GM12875 (cell line): ENCODE measurements around the gene ST6GAL1.
"Not testable (repeated sequence)": the region's sequence is repeated elsewhere in the genome, so short reads cannot be mapped to it uniquely, and the experiment has no call there.

Experiments used
- H3K4me3 ChIP-seq: one replicate; pipeline ENCODE4 v1.5.1; 2011; ENCODE audit warnings: low read depth, low read length, control low read depth
- TF ChIP-seq, protein P1 (sequence below): IDR thresholded peaks from 2 replicates; pipeline ENCODE4 v1.5.1; 2011; ENCODE audit warnings: low read depth, mild to moderate bottlenecking, control low read depth, inconsistent platforms, low read length, moderate library complexity, borderline replicate concordance; ENCODE audit not compliant: insufficient read depth

The ST6GAL1 gene

DNA sequence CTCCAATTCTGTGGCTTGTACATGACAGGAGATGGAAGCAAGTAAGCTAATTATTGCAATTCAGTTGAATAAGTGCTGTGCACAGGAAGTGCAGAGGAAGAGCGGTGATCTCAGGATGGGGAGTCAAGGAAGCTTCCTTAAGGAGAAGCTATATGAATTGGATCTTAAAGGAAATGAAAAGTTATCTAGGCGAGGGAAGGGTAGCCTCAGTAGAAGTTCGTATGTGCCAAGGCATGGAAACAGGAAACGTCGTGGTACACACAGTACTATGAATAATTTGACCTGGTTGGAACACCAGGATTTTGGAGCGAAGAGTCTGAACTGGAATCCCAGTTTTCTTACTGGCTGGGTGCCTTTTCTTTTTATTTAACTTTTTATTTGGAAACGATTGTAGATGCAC, 39.3 kb downstream of the ST6GAL1 start:
- H3K4me3 ChIP-seq, result no peak overlapping the region
- TF ChIP-seq, protein P1, sequence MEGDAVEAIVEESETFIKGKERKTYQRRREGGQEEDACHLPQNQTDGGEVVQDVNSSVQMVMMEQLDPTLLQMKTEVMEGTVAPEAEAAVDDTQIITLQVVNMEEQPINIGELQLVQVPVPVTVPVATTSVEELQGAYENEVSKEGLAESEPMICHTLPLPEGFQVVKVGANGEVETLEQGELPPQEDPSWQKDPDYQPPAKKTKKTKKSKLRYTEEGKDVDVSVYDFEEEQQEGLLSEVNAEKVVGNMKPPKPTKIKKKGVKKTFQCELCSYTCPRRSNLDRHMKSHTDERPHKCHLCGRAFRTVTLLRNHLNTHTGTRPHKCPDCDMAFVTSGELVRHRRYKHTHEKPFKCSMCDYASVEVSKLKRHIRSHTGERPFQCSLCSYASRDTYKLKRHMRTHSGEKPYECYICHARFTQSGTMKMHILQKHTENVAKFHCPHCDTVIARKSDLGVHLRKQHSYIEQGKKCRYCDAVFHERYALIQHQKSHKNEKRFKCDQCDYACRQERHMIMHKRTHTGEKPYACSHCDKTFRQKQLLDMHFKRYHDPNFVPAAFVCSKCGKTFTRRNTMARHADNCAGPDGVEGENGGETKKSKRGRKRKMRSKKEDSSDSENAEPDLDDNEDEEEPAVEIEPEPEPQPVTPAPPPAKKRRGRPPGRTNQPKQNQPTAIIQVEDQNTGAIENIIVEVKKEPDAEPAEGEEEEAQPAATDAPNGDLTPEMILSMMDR, result no peak

GRCh38 chr3:186971106-186971505, 40.8 kb downstream of the ST6GAL1 start:
- not testable (repeated sequence) for H3K4me3 ChIP-seq

- TF ChIP-seq, protein P1, result no peak
- no peak overlapping the region for H3K4me3 ChIP-seq
Measured at GRCh38 chr3:186971578-186971977, 41.3 kb downstream of the ST6GAL1 start.

GRCh38 chr3:186973702-186974101, 43.4 kb downstream of the ST6GAL1 start:
- TF ChIP-seq, protein P1, result no peak
- H3K4me3 ChIP-seq, result no peak overlapping the region

DNA sequence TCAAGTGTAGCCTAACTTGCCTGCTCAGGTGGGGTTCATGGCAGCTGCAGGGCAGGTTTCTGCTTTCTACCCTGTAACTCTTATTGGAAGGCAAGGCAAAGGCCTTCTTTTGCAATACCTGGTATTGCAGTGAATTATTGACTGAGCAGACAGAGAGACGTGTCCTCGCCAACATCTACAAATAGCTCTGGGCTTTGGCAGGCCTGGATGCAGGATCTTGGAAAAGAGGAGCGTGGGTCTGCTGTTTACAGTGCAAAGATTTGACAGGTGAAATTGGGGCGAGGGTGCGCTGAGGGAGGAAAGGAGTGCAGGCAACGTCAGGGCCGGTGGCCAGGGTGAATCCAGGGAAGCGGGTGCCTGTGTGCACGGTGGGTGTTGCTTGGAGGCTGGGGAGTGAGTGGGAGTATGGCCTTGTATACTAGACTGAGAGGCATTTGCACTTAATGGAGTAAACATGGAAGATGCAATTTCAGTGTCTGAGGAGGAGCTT, 44.5 kb downstream of the ST6GAL1 start:
- H3K4me3 ChIP-seq, result no peak overlapping the region
- TF ChIP-seq, protein P1, result no peak

DNA sequence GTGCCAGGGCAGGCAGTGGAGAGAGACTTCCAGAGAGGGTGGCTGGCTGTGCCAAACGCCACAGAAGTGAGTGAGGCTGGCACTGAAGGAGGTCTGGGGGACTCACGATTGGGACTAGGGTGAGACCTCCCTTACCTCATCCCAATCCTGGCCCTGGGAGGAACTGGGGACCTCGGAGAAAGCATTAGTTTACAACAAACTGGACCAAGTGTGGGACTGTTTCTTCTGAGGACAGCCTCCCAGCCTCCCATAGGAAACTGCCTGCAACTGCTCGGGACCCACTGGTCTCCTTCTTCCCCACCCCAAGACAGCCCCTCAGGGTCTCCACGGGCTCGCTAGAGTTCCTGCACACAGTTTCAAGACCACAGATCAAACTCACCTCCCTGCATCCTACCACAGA, 45.4 kb downstream of the ST6GAL1 start:
- TF ChIP-seq, protein P1, result no peak
- H3K4me3 ChIP-seq, result no peak overlapping the region

DNA sequence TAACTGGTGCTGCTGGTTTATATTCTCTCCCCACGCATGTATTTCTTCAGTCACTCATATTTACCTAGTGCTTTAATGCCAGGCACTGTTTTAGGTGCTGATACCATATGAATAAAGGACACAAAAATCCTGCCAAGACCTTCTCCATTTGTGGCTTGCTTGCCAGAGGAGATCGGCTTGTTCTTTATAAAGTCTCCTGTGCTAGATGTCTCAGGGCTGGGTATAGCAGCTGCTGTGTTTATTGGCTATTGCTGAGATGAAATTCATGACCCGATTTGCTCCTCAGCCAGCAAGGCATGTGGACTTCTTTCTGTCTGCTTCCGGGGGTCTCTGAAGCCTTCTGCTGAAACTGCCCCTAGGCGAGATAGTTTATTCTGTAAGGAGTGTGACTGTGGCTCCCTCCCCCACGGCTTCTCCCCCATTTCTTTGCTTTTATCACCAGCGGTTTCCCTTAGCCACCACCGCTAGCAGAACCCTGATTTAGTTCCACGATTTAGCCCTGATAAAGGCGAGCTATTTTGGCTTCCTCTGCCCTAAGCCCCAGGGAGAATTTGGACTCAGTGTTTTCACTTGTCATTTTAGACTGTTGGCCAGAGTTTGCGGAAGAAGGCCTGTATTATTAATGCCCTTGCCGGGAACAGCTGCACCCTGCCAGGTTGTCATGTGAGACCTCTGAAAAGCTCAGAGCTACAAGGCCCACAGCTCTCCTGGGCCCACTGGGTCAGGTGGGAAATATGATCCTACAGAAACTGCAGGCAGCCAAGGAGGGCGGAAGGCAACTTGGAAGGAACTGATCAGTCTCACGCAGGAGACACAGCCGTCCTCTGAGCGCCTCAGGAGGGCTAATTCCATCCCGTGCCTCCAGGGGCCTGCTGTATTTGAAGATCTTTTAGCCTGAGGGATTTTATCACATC, 46.8 kb downstream of the ST6GAL1 start:
- H3K4me3 ChIP-seq, result no peak overlapping the region
- TF ChIP-seq, protein P1, result no peak

DNA sequence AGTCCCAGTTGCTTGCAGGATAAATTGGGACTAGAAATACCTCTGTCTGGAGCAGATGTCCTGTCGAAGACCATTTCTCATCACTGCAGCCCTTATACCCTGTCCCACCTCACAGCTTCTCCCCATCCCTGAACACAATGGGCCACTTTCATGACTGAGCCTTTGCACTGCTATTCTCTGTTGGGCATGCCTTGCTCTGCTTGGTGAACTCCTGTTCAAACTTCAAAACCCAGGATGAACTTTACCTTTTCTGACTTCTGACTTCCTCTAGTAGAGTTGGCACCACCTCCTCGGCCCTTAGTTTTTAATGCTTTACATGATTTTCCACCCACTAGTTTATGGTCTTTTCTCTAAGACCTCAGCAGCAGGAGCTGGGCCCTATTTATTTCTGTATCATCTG, 48.4 kb downstream of the ST6GAL1 start:
- H3K4me3 ChIP-seq, result no peak overlapping the region
- TF ChIP-seq, protein P1, result no peak
